NCI-H146 (cell line): ENCODE measurements around the gene NKX2-3.

ENCODE experiments used
- DNase-seq: peaks from one replicate; lab custom pipeline; 2025; lab: John Stamatoyannopoulos, UW

NKX2-3 gene

DNA sequence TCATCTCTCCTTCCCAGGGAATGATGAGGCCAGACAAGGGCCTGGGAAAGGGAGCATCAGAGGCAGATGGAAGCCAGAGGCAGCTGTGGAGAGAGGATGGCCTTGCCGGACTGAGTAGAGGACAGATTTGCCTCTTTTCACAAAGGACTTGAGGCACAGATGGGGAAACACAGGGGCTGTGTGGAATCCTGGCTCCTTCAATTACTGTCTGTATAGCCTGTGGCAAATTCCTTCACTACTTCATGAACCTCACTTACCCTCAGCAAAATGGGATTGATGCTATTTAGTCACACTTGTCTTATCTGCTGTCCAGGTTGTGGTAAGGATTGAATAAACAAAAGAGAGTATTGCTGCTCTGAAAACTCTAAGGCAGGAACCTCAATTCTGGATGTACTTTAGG is 47.2 kb downstream of the NKX2-3 start:
- no peak for DNase-seq

DNA sequence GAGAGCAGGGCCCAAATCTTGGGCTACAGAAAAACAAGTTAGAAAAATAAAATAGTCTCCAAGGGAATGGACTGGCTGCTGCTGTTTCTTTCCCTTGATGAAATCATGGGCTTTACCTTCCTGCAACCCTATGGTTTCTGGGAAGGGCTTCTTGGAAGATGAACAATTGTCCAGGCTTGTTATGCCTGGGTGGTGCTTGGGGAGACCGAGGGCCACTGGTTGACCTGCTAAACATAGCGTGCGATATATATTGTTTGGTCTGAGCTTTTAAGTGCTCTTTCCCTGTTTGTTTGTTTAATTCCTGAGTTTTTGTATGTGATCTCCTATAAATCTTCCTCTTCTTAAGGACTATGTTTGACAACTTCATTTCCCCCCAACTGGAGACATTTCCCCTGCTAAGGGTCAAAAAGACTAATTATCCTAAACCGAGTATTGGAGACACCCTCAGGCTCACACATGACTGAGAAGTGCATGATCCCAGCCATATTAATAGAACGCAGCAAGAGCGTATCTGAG is 49.6 kb downstream of the NKX2-3 start:
- DNase-seq, result no peak

DNA sequence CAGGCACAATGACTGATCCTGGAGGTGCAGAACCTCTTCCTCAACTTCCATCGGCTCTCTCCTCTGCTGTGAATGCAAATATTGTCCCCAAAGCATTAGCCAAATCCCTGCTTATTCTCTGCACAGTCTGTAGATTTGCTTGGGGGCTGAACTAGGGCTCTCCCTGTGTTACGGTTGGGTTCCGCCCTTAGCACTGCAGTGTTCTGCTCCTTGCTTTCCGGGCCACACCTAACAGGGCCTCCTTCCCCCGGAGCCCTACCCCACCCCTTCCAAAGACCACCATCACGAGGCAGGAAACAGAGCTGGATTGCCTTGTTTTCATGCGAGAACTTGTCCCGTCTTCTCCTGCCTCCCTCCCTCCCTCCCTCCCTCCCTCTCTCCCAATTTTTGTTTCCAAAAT is 50.9 kb downstream of the NKX2-3 start:
- DNase-seq, result no peak
